GM18907 (cell line): ENCODE results near the gene GATA5.
"Not testable (repeated sequence)": the region's sequence is repeated elsewhere in the genome, so short reads cannot be mapped to it uniquely, and the experiment has no call there.

Source experiments
- ATAC-seq: cut with Tn5 transposase; IDR thresholded peaks from one replicate; pipeline ENCODE4 v1.9.1; 2021; ENCODE audit warnings: mild to moderate bottlenecking, moderate library complexity; ENCODE audit not compliant: unreplicated experiment

The GATA5 gene

DNA sequence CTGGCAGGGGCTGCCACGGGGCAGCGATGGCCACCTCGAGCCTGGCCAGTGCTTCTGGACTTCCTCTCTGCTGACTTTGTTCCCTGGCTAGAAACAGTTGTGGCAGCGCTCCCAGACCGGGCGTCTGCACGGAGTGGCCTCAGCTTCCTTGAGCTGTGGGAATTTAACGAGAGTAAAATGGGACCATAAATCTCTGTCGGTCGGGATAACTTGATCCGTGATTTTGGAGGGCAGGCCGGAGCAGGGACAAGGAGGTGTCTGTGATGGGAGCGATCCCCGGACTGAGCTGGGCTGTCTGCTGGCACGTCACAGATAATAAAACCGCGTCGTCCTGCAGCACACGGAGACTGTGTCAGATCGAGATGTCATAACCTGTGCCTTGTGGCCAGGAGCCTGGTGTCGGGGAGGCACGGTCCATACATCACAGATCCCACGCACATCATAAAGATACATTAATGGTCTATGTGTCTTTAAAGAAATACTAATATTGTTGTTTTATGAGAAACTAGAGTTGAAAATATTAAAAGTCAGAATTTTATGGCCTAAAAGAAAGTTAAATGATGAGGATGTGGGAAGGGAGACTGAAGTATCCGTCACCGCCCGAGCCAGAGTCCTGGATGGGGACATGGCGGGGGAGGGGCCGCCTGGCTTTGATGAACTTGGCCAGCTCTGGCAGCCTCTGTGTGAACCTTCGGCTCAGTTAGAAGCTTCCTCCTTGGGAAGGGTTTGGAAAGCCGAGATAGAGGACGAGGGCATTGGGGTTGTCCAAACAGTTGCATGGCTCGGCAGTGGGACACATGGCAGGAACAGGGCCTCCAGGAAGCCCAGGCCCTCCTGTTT, 41.9 kb downstream of the GATA5 start:
- no peak for ATAC-seq

- no peak for ATAC-seq
Measured at GRCh38 chr20:62430866-62431447, 44.8 kb downstream of the GATA5 start.

DNA sequence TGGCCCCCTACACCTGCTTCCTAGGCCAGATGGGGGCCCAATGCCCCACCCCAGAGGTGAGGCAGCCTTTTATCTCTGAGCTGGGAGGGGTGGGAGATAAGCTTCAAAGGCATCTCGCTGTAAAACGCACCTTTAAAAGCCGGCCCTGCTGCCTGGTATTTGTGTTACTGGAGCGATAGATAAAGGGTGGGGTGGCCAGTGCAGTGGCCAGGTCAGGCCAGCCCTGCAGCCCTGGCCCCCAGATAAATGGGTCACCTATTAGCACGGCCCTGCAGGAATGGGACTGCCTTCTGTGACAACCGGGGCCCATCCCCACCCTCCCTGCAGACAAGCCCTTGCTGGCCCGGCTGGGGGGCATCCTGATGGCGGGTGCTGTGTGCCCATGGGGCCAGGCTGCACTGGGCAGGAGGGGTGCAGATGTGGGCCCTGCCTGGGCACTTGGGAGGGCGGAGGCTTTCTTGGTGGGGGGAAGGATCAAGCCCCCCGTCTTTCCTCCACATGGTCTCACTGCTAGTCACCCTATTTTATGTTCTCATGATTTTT, 45.4 kb downstream of the GATA5 start:
- ATAC-seq = no peak

DNA sequence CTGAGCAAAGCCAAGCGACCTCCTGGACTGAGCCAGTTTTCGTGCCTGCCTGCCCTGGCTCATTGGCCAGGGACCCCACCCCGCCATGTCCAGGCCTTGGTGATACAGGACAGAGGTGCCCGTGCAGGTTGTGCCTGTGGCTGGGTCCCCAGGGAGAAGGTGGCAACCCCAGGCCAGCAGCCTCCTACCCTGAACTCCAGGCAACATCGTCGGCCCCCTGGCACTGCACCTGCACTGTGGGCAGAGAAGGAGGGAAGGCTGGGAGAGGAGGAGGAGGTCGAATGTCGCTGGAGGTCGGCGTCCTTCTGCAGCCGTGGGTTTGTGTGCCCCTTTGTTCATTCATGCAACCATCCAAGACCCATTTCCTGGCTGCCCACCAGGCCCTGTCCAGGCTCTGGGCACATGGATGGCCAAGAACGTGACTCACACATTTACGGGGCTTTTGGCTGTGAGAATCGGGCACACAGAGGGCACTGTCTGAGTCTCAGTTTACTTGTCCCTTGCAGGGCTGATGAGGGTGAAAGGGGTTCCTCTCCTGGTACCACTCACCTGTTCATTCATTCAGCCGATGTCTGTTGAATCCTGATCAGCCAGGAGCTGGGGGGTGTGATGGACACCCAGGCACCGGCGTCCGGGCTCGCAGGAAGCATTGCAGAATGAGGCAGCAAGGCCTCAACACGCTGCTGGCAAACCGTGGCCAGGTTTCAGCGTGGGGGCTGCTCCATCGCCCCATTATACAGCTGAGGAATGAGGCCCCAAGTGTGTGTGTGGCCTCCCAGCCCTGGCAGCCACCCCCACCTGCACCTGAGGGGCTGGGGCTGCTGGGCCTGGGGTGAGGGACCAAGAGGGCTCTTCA, 46.1 kb downstream of the GATA5 start:
- ATAC-seq = no peak

- ATAC-seq = no peak
Measured at GRCh38 chr20:62428396-62429295, 47.1 kb downstream of the GATA5 start.

DNA sequence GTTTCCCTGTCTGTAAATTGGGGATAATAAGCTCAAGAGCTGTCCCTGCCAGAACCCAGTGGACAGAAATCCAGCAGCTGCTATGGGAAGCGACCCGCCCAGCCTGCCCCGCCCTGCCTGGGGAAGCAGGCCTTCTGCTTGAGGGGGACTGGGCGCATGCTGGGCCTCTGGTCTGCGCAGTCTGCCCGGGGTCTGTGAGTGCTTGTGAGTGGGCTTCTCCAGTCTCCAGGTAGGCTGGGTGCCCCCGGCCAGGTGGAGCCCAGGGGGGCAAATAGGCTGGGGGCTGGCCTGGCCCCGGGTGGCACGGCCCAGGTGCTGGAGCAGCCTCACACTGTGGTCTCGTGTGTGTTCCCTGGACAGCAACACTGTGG, 47.8 kb downstream of the GATA5 start:
- ATAC-seq = no peak

GRCh38 chr20:62427172-62428001, 48.4 kb downstream of the GATA5 start, which contains the start of gene RBBP8NL:
TSS of gene RBBP8NL (minus strand) at chr20:62427539. CDS start at chr20:62419647, 7,892 bp downstream.
- no peak for ATAC-seq

DNA sequence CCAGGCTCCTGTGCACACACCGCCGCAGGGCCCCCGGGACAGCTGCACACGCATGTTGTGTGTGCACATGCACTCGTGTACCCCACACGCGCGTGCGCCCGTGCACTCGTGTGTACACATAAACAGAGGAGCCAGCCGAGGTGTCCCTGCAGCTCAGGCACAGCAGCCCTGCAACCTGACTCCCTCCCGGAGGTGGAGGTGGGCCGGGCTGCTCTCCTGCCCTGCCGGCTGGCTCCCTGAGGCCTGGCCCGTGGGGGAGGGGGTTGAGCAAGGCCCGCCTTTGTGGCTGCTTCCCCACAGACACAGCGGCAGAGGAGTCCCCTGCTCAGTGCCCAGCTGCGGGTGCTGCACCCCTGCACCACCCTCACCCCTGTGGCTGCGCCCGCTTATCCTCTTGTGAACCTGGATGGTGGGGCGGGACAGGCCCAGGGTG, 49.1 kb downstream of the GATA5 start:
- ATAC-seq = no peak

GRCh38 chr20:62426059-62426348, 49.8 kb downstream of the GATA5 start:
- not testable (repeated sequence) for ATAC-seq

DNA sequence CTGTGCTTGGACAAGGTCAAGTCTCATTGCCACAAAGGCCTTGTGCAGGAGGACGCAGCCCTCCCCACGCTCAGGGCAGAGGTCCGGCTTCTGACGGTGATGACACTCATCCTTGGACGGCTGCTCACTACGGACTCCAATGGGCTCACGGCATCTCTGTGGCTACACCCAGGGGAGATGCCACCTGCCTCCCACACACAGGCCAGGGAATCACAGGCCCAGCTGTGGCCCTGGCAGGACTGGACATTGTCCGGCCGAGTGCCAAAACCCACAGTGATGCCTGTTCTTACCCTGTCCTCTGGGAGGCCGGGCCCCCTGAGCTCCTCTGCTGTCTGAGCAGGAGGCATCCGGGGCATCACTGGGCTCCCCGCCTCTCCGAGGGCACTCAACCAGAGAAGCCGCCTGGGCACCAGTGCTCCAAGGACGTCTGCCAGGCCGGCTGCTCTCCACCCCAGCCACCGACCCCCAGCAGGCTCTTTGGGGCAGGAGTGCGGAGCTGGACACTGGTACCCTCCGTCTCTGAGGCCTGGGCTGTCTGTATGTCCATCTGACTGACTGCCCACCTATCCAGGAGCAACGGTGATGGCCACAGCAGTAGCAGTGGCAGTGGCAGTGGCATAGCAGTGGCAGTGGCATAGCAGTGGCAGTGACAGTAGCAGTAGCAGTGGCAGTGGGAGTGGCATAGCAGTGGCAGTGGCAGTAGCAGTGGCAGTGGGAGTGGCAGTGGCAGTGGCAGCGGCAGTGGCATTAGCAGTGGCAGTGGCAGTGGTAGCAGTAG, 50.3 kb downstream of the GATA5 start:
- no peak for ATAC-seq

GRCh38 chr20:62424249-62425107, 51.3 kb downstream of the GATA5 start:
- no peak for ATAC-seq

GRCh38 chr20:62423326-62423706, 52.5 kb downstream of the GATA5 start:
- ATAC-seq = no peak

GRCh38 chr20:62422636-62423325, 53.0 kb downstream of the GATA5 start:
- ATAC-seq = no peak

DNA sequence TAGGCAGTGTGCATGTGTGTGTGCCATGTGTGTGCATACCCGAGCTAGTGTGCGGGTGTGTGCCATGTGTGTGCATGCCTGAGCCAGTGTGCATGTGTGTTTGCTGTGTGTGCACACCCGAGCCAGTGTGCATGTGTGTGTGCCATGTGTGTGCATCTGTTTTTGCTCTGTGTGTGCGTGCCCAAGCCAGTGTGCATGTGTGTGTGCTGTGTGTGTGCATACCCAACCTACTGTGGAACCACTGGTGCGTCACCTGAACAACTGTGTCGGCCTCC, 54.1 kb downstream of the GATA5 start:
- ATAC-seq = no peak

- ATAC-seq = no peak
Measured at GRCh38 chr20:62420846-62421715, 54.7 kb downstream of the GATA5 start.

DNA sequence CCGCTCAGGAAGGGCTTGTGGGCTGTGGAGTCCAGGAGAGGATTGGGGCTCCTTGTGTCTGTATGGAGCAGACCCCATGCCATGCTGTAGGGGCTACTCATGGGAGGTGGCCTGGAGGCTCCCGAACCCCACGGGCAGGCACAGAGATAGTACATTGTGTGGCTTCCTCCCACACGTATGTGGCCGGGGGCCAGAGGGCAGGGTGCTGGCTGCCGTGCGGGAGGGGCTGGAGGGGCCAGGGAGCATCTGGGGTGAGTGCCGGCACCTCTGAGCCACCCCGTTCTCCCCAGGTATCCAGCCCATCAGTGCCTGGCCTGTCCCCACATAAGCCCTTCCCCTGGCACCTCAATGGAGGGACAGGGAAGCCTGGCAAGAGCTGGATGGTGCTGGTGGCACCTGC, 56.0 kb downstream of the GATA5 start:
- ATAC-seq = no peak
